ENCODE results near the gene ANKLE1. TPM values are rescaled to one million over a fixed set of nuclear protein-coding genes. Genes with fewer than 3 reads are reported as not detected.

The ANKLE1 gene
- polyA plus RNA-seq, 1 experiment, result 0.38 TPM

- no peaks in the 10 kb centered on the region for H3K27me3 ChIP-seq (ENCODE audit: control insufficient read depth, insufficient read depth, low read length)
- POLR2A ChIA-PET, result interaction anchor here (0.6 kb wide), 1 partner anchor 16 kb away, joined by 6 read pairs; no protein-coding TSS in a partner anchor
- CTCF ChIA-PET, result no interaction called here
- DNase-seq (ENCODE audit: low read depth), result no peak
- TF ChIP-seq CTCF (IDR thresholded peaks at IDR 0.05; ENCODE audit: insufficient read depth, low read depth, low read length), result no peak
- no peak overlapping the region for H3K4me3 ChIP-seq (ENCODE audit: low read depth, low read length)
- peaks cover 11% of the 10 kb centered on the region for H3K36me3 ChIP-seq (ENCODE audit: control insufficient read depth, insufficient read depth, low read length)
Measured at GRCh38 chr19:17240826-17241399, 40.8 kb upstream of the ANKLE1 start.

GRCh38 chr19:17242431-17243208, 39.1 kb upstream of the ANKLE1 start:
- H3K4me3 ChIP-seq (ENCODE audit: low read depth, low read length), result peak overlapping the region; percentile 5; the same call in 1 of the 2 replicates
- H3K27me3 ChIP-seq (ENCODE audit: control insufficient read depth, insufficient read depth, low read length), result no peaks in the 10 kb centered on the region
- TF ChIP-seq CTCF (IDR thresholded peaks at IDR 0.05; ENCODE audit: insufficient read depth, low read depth, low read length), result no peak
- no peak for DNase-seq (ENCODE audit: low read depth)
- POLR2A ChIA-PET, result interaction anchor here (0.8 kb wide), 1 partner anchor 16 kb away, joined by 3 read pairs; the partner anchor contains the start of gene OCEL1
- H3K36me3 ChIP-seq (ENCODE audit: control insufficient read depth, insufficient read depth, low read length), result peaks cover 11% of the 10 kb centered on the region
- CTCF ChIA-PET, result interaction anchor here (0.6 to 2.3 kb wide), 5 partner anchors 7 to 39 kb away, joined by 3 to 14 read pairs (median 3); partner anchors contain the start of gene ANKLE1

- Histone ChIP-seq H3K4me3 (ENCODE audit: low read depth, low read length) (peak overlapping the region; percentile 96), H3K36me3 (ENCODE audit: control insufficient read depth, insufficient read depth, low read length) (peaks cover 8% of the 10 kb centered on the region), H3K27me3 (ENCODE audit: control insufficient read depth, insufficient read depth, low read length) (no peaks in the 10 kb centered on the region)
- TF ChIP-seq CTCF (IDR thresholded peaks at IDR 0.05; ENCODE audit: insufficient read depth, low read depth, low read length), result no peak
- DNase-seq (ENCODE audit: low read depth), result no peak
- POLR2A ChIA-PET, result no interaction called here
- CTCF ChIA-PET, result interaction anchor here (0.6 to 2.3 kb wide), 6 partner anchors 8 to 39 kb away, joined by 3 to 14 read pairs (median 3); partner anchors contain the start of gene ANKLE1
Measured at GRCh38 chr19:17243211-17243829, 38.4 kb upstream of the ANKLE1 start.

GRCh38 chr19:17243830-17244617, 37.7 kb upstream of the ANKLE1 start:
- Histone ChIP-seq H3K36me3 (ENCODE audit: control insufficient read depth, insufficient read depth, low read length) (peaks cover 8% of the 10 kb centered on the region), H3K4me3 (ENCODE audit: low read depth, low read length) (peak overlapping the region; percentile 96), H3K27me3 (ENCODE audit: control insufficient read depth, insufficient read depth, low read length) (no peaks in the 10 kb centered on the region)
- CTCF ChIA-PET, result interaction anchor here (0.8 to 2.3 kb wide), 5 partner anchors 8 to 40 kb away, joined by 3 to 14 read pairs (median 4); no protein-coding TSS in a partner anchor
- DNase-seq (ENCODE audit: low read depth), result no peak
- TF ChIP-seq CTCF (IDR thresholded peaks at IDR 0.05; ENCODE audit: insufficient read depth, low read depth, low read length), result no peak
- POLR2A ChIA-PET, result no interaction called here
